DMS114 treated with DMSO at 0.1 percent for 48 hours (cell line): ENCODE measurements around the gene ANKRD33.

Source experiments
- DNase-seq: peaks from one replicate; lab custom pipeline; 2025; ENCODE audit not compliant: unreplicated experiment; lab: John Stamatoyannopoulos, UW

The ANKRD33 gene

GRCh38 chr12:51917041-51917590 is 29.2 kb downstream of the ANKRD33 start:
- DNase-seq: no peak

GRCh38 chr12:51917746-51918453 is 30.0 kb downstream of the ANKRD33 start:
- DNase-seq: no peak

GRCh38 chr12:51920046-51920445 is 32.1 kb downstream of the ANKRD33 start:
- no peak for DNase-seq

GRCh38 chr12:51921017-51921725 is 33.3 kb downstream of the ANKRD33 start:
- DNase-seq: no peak

GRCh38 chr12:51922146-51922545 is 34.2 kb downstream of the ANKRD33 start:
- DNase-seq: no peak

- DNase-seq: no peak
Measured at GRCh38 chr12:51922762-51923505, 35.0 kb downstream of the ANKRD33 start.

- no peak for DNase-seq
Measured at GRCh38 chr12:51923506-51924365, 35.8 kb downstream of the ANKRD33 start.

- DNase-seq: no peak
Measured at GRCh38 chr12:51924551-51925319, 36.8 kb downstream of the ANKRD33 start.

- DNase-seq: no peak
Measured at GRCh38 chr12:51925346-51926063, 37.6 kb downstream of the ANKRD33 start.

GRCh38 chr12:51926064-51926632 is 38.2 kb downstream of the ANKRD33 start:
- DNase-seq: no peak

- DNase-seq: no peak
Measured at GRCh38 chr12:51926718-51927117, 38.8 kb downstream of the ANKRD33 start.

GRCh38 chr12:51932218-51933076 is 44.5 kb downstream of the ANKRD33 start:
- no peak for DNase-seq

GRCh38 chr12:51934080-51934479 is 46.2 kb downstream of the ANKRD33 start:
- DNase-seq: no peak

GRCh38 chr12:51937926-51938325 is 50.0 kb downstream of the ANKRD33 start:
- no peak for DNase-seq

- no peak for DNase-seq
Measured at GRCh38 chr12:51938726-51939125, 50.8 kb downstream of the ANKRD33 start.

- DNase-seq: no peak
Measured at GRCh38 chr12:51941011-51941581, 53.2 kb downstream of the ANKRD33 start.
